Body of pancreas (tissue), 4 donors: ENCODE data around the gene GDF7. TPM values are rescaled to one million over a fixed set of nuclear protein-coding genes. Genes with fewer than 3 reads are reported as not detected.

Experiments
- ATAC-seq: fragments of 150-250 bp; one replicate; pipeline ENCODE4 v1.9.1; 2016
- DNase-seq, 4 donors: peaks; one replicate each; pipeline ENCODE4 v3.0.0-alpha.2; 2019
- H3K27ac ChIP-seq, 4 donors: fragments of 200-600 bp; sonication (generic); 1 replicate in 3 of 4; 2 replicates in 1 of 4; pipeline versions ENCODE4 v1.5.1 to v1.6.1; 2016 to 2019; ENCODE audit warnings: mild to moderate bottlenecking in 1 of 4, mixed read lengths in 1 of 4, moderate library complexity in 1 of 4
- H3K27me3 ChIP-seq, 2 donors: fragments of 200-600 bp; sonication (generic); one replicate each; pipeline ENCODE4 v1.6.0; 2016; ENCODE audit warnings: mild to moderate bottlenecking in 1 of 2
- H3K36me3 ChIP-seq, 2 donors: fragments of 200-600 bp; sonication (generic); replicated peaks in 1 of 2; 2 replicates each; pipeline ENCODE4 v1.5.1; 2016; ENCODE audit warnings: low read depth in 2 of 2; ENCODE audit not compliant: insufficient read depth in 1 of 2
- H3K4me1 ChIP-seq: fragments of 200-600 bp; sonication (generic); one replicate; pipeline ENCODE4 v1.6.0; 2016
- H3K4me3 ChIP-seq, 2 donors: fragments of 200-600 bp; sonication (generic); 1 replicate in 1 of 2; 2 replicates in 1 of 2; pipeline ENCODE4 v1.5.1; 2016 to 2019
- H3K9me3 ChIP-seq, 3 donors: fragments of 200-600 bp; sonication (generic); 1 replicate in 2 of 3; 2 replicates in 1 of 3; pipeline ENCODE4 v1.5.1; 2016
- CTCF ChIP-seq, 7 experiments: fragments of 450-650 bp in 4 of 7; fragments of 200-600 bp in 3 of 7; sonication (generic) in 3 of 7; IDR thresholded peaks; one replicate each; pipeline ENCODE4 v1.5.1; 2016 to 2019; ENCODE audit warnings: antibody characterized with exemption in 7 of 7
- POLR2A ChIP-seq, 3 donors: fragments of 450-650 bp; IDR thresholded peaks; one replicate each; pipeline ENCODE4 v1.6.1; 2016; ENCODE audit warnings: antibody characterized with exemption in 3 of 3, mild to moderate bottlenecking in 2 of 3
- WGBS, 2 donors: methylation state at CpG; one replicate each; pipeline ENCODE4 v1.1.5; 2017; 5-methylcytosine and 5-hydroxymethylcytosine counted together
- intact Hi-C: fragments of 100-400 bp; cut with DNase I; formaldehyde crosslinking; loops from one replicate; pipeline ENCODE4 v1.15.1; 2023
- total RNA-seq, 2 donors: library from RNA; depleted of rRNA; stranded (reverse); fragments of >200 nt; gene quantifications; one replicate each; pipeline ENCODE4 v1.1.0, GENCODE V29; 2016

Gene GDF7
- total RNA-seq, 2 donors from 2014 or later = 2.0 to 7.3 TPM

- H3K9me3 ChIP-seq = no peaks in the 10 kb centered on the region
- peak overlapping the region in 3 of 4 donors; percentile 6 to 54 (median 19) for H3K27ac ChIP-seq
- TF ChIP-seq POLR2A (IDR thresholded peaks at IDR 0.05) (no peak), CTCF (IDR thresholded peaks at IDR 0.05) (no peak)
- H3K27me3 ChIP-seq = no peaks in the 10 kb centered on the region
- no peaks in the 10 kb centered on the region for H3K36me3 ChIP-seq
- 31 to 38% methylated on average over 4 of the region's 4 CpGs for WGBS, 2 donors
- no peak for DNase-seq
- no peak for ATAC-seq
- intact Hi-C loops = no loop called here
- H3K4me1 ChIP-seq = peaks cover 13% of the 10 kb centered on the region
- H3K4me3 ChIP-seq = no peak overlapping the region
Observed at GRCh38 chr2:20728114-20728758, 61.3 kb downstream of the GDF7 start.

Other genes with a start within 250 kb of the GDF7 start
- gene RHOB, start 220.1 kb upstream of the GDF7 start, total RNA-seq = 100 to 1,000 TPM; 376 to 784 TPM
- gene HS1BP3, start 16.0 kb upstream of the GDF7 start, total RNA-seq = 10 to 100 TPM; 21.1 to 23.1 TPM
- 10 to 100 TPM in 1 of 2 donors, 1 to 10 TPM in 1; 6.9 to 10.6 TPM for gene LDAH, start 156.0 kb downstream of the GDF7 start, total RNA-seq